GM18526 (cell line): ENCODE results near the gene SPA17.

ENCODE experiments used
- POLR2A ChIP-seq: IDR thresholded peaks from 3 replicates; pipeline ENCODE4 v1.6.1; 2011; ENCODE audit not compliant: insufficient read length; ENCODE audit errors: extremely low read depth

SPA17 gene

GRCh38 chr11:124648610-124649009 lies 25.1 kb upstream of the SPA17 start:
- TF ChIP-seq POLR2A, result no peak

GRCh38 chr11:124656774-124657630 lies 16.7 kb upstream of the SPA17 start:
- no peak for TF ChIP-seq POLR2A

- no peak for TF ChIP-seq POLR2A
Measured at GRCh38 chr11:124657904-124658303, 15.8 kb upstream of the SPA17 start.

GRCh38 chr11:124658501-124658900 lies 15.2 kb upstream of the SPA17 start:
- TF ChIP-seq POLR2A, result no peak

GRCh38 chr11:124658986-124659385 lies 14.7 kb upstream of the SPA17 start:
- no peak for TF ChIP-seq POLR2A

- no peak for TF ChIP-seq POLR2A
Measured at GRCh38 chr11:124661553-124661952, 12.2 kb upstream of the SPA17 start.

GRCh38 chr11:124662106-124662505 lies 11.6 kb upstream of the SPA17 start:
- no peak for TF ChIP-seq POLR2A

- TF ChIP-seq POLR2A, result no peak
Measured at GRCh38 chr11:124663861-124664260, 9.8 kb upstream of the SPA17 start.

GRCh38 chr11:124667601-124668000 lies 6.1 kb upstream of the SPA17 start:
- no peak for TF ChIP-seq POLR2A

GRCh38 chr11:124669193-124669592 lies 4.5 kb upstream of the SPA17 start:
- TF ChIP-seq POLR2A, result no peak

GRCh38 chr11:124670732-124671131 lies 3.0 kb upstream of the SPA17 start:
- TF ChIP-seq POLR2A, result no peak

- TF ChIP-seq POLR2A, result no peak
Measured at GRCh38 chr11:124672536-124673215, 1.0 kb upstream of the SPA17 start.

- TF ChIP-seq POLR2A, result no peak
Measured at GRCh38 chr11:124674168-124674517, 439 bp downstream of the SPA17 start.

- no peak for TF ChIP-seq POLR2A
Measured at GRCh38 chr11:124674571-124674970, 867 bp downstream of the SPA17 start.

- TF ChIP-seq POLR2A, result no peak
Measured at GRCh38 chr11:124676386-124676785, 2.7 kb downstream of the SPA17 start.

GRCh38 chr11:124678416-124678815 lies 4.7 kb downstream of the SPA17 start:
- no peak for TF ChIP-seq POLR2A
